IPS-15b (cell line): Measurements from ENCODE around the gene SRSF5.

ENCODE experiments used
- H3K27me3 ChIP-seq: one replicate; pipeline ENCODE4 v1.6.1; 2013; ENCODE audit warnings: low read length; ENCODE audit not compliant: control insufficient read depth, insufficient read depth
- H3K36me3 ChIP-seq: one replicate; pipeline ENCODE4 v1.6.1; 2013; ENCODE audit warnings: low read length; ENCODE audit not compliant: control insufficient read depth, insufficient read depth
- H3K4me1 ChIP-seq: one replicate; pipeline ENCODE4 v1.6.1; 2013; ENCODE audit warnings: mild to moderate bottlenecking, low read length; ENCODE audit not compliant: control insufficient read depth, insufficient read depth
- H3K4me3 ChIP-seq: one replicate; pipeline ENCODE4 v1.5.1; 2013; ENCODE audit warnings: low read depth, low read length
- H3K9ac ChIP-seq: one replicate; pipeline ENCODE4 v1.6.1; 2013; ENCODE audit warnings: low read depth, mild to moderate bottlenecking, low read length
- H3K9me3 ChIP-seq: one replicate; pipeline ENCODE4 v1.6.1; 2013; ENCODE audit warnings: mild to moderate bottlenecking, low read length; ENCODE audit not compliant: control insufficient read depth, insufficient read depth

SRSF5 gene

DNA sequence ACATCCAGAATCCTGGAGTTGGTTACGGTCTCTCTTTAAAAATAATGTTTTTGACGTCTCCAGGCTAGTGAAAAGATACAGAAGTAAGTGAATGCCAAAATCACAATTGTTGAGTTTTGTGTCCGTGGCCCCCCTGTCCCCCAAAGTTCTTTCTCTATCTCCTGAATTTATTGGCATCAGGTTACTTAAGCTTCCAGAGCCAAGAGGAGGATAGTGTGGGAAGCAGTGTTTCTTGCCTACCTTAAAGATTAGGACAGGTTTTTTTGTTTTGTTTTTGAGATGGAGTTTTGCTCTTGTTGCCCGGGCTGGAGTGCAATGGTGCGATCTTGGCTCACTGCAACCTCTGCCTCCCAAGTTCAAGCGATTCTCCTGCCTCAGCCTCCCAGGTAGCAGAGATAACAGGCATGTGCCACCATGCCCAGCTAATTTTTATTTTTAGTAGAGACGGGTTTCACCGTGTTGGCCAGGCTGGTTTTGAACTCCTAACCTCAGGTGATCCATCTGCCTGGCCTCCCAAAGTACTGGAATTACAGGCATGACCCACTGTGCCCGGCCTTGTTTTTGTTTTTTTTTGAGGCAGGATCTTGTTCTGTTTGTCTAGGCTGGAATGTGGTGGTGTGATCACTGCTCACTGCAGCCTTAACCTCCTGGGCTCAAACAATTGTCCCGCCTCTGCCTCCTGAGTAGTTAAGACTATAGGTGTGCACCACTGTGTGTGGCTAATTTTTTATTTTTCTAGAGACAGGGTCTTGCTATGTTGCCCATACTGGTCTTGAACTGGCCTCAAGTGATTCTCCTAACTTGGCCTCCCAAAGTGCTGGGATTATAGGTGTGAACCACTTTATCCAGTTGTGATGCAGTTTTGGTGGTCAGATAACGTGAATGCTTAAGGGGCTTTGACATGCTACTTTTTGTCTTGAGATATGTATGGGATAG lies 5.4 kb downstream of the SRSF5 start:
- Histone ChIP-seq H3K36me3 (peaks cover 44% of the 10 kb centered on the region), H3K4me3 (no peak overlapping the region), H3K9me3 (no peaks in the 10 kb centered on the region), H3K4me1 (peaks cover 7% of the 10 kb centered on the region), H3K27me3 (no peaks in the 10 kb centered on the region), H3K9ac (no peak overlapping the region)

DNA sequence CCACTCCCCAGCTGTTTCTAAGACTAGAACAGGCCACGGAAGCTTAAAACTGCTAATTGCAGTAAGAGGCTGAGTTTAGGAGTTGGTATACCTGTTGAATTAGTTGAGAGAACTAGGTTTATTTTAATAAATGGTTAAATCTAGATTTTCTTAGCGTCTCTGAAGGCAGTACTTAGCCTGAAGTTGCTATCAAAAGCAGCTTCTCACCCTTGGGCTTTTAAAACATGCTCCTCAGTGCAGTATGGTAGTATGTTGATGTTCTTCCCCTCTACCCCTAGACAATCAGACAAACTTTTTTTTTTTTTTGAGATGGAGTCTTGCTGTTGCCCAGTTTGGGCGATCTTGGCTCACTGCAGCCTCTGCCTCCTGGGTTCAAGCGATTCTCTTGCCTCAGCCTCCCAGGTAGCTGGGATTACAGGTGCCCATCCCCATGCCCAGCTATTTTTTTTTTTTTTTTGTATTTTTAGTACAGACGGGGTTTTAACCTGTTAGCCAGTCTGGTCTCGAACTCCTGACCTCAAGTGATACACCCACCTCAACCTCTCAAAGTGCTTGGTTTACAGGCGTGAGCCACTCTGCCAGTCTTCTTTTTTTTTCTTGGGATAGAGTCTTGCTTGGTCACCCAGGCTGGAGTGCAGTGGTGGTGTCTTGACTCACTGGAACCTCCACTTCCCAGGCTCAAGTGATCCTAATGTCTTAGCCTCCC lies 6.8 kb downstream of the SRSF5 start:
- no peak overlapping the region for H3K4me3 ChIP-seq
- H3K36me3 ChIP-seq = peaks cover 38% of the 10 kb centered on the region
- H3K9me3 ChIP-seq = no peaks in the 10 kb centered on the region
- no peak overlapping the region for H3K9ac ChIP-seq
- H3K27me3 ChIP-seq = no peaks in the 10 kb centered on the region
- H3K4me1 ChIP-seq = peaks cover under 1% of the 10 kb centered on the region

DNA sequence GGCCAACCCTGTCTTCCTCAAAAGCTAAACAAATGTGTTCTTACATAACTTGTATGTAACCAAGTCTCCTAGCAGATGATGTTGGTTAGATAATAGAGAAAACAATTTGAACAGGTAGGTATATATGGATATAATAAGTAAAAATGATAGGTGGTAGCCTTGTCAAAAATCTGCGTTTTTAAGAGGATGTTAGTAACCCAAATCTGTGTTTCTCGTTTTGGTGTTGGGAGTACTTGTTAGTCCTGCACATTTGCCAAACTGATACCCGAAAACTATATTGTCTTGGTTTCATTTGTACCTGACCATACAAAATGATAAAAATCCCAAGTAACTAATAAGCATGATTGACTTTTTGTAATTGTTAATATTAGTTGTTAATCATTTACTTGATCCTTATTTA lies 8.1 kb downstream of the SRSF5 start:
- no peak overlapping the region for H3K4me3 ChIP-seq
- H3K9me3 ChIP-seq = no peaks in the 10 kb centered on the region
- no peak overlapping the region for H3K9ac ChIP-seq
- H3K36me3 ChIP-seq = peaks cover 27% of the 10 kb centered on the region
- no peaks in the 10 kb centered on the region for H3K27me3 ChIP-seq
- H3K4me1 ChIP-seq = no peaks in the 10 kb centered on the region

DNA sequence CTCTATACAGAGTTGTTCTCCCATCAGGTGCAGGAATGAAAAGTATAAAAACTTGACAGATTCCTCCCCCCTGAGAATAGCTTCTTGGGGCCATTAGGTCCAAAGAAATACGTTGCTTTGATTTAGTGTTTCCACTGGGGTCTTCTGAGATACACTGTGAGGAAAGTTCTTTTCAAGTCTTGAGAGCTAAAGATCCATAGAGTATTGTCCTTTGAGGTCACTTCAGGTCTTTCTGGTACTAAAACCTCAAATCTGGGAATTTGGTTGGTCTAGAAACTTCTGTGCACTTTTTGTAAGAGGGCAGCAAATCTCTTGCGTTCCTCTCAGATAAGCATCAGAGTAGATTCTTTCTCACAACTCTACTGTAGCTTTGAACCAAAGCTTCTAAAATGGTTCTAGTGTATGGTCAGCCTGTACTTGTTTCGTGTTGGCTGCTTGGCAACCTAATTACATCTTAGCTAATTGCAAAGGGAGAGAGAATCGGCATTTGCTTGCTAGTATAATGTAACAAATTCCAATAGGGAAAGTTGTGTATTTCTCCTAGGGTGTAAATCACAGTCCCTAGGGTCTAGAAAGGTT lies 10.0 kb downstream of the SRSF5 start:
- H3K36me3 ChIP-seq = peaks cover 8% of the 10 kb centered on the region
- no peaks in the 10 kb centered on the region for H3K4me1 ChIP-seq
- H3K9ac ChIP-seq = no peak overlapping the region

DNA sequence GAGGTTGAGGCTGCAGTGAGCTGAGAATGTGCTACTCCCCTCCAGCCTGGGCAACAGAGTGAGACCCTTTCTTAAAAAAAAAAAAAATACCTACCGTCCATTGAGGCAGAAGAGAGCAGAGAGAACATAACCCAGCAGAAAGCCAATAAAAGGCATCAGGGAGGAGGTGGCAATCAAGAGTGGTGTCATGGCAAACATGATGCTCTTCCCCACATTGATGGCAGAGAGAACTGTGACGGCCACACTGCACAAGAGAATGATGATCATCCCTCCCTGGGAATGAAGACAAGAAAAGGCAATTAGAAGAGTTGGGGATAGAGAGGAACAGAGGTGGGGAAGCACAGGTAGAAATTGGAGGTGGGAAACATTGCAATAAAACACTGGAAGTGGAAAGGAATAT lies 12.1 kb downstream of the SRSF5 start:
- Histone ChIP-seq H3K9me3 (no peaks in the 10 kb centered on the region), H3K36me3 (no peaks in the 10 kb centered on the region), H3K4me1 (no peaks in the 10 kb centered on the region), H3K27me3 (no peaks in the 10 kb centered on the region), H3K4me3 (no peak overlapping the region), H3K9ac (no peak overlapping the region)

More for the DNA sequence above, 10.0 kb downstream of the SRSF5 start:
- H3K9me3 ChIP-seq = no peaks in the 10 kb centered on the region
- H3K4me3 ChIP-seq = no peak overlapping the region
- H3K27me3 ChIP-seq = no peaks in the 10 kb centered on the region

DNA sequence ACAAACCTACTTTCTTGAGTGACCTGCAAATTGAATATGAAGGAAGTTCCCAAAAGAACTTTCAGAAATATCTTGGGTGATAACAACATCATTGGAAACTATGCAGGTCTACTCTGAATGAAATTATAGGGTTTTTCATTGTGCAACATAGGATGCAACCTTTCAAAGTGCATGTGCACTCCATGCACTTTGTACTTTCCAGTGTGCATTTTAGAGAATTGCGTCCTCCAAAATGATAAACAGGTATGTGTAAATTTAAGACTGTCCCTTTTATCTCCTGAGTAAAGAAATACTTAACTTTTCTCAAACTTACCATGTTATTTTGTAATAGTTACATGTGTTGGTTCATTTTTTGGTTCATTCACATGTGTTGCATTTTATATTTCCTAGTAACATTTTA lies 13.2 kb downstream of the SRSF5 start:
- no peaks in the 10 kb centered on the region for H3K27me3 ChIP-seq
- H3K4me1 ChIP-seq = no peaks in the 10 kb centered on the region
- no peak overlapping the region for H3K9ac ChIP-seq
- no peaks in the 10 kb centered on the region for H3K9me3 ChIP-seq
- no peak overlapping the region for H3K4me3 ChIP-seq
- H3K36me3 ChIP-seq = no peaks in the 10 kb centered on the region

DNA sequence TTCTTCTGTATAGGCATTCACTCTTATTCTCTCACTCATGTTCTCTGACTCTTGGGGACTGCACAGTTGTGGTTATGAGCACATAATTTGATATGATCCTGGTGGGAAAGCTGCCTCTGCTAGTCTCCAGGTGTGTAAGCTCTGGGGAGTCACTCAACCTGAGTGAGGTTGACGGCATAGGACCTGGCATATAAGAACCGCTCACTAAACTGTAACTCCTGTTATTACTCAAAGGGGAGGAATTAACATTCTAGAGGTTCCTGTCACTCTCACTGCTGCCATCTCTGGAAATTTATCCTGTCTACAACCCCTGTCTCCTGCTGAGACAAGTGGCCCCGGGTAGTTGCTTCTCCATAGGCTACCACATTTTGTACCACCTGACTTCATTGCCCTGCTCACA lies 14.0 kb downstream of the SRSF5 start:
- Histone ChIP-seq H3K36me3 (no peaks in the 10 kb centered on the region), H3K9ac (no peak overlapping the region), H3K4me3 (no peak overlapping the region), H3K4me1 (no peaks in the 10 kb centered on the region), H3K27me3 (no peaks in the 10 kb centered on the region), H3K9me3 (no peaks in the 10 kb centered on the region)

DNA sequence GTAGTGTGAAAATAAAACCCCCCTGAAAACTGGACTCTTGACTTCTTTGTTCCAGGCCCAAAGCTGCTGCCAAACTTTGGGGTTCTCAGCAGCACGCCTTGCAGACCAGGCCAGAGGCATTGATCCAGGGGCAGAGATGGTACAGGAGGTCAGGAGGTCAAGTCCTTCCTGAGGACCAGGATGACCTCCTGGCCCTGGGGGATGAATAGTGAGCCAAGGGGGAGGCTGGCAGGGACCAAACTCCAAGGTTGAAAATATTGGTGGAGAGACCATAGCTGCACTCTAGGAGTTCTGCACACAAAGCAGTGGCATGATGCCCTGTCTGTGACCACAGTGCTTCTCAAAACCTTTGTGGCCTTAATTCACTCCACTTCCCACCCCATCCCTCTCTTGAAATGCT lies 18.0 kb downstream of the SRSF5 start:
- H3K36me3 ChIP-seq = no peaks in the 10 kb centered on the region

DNA sequence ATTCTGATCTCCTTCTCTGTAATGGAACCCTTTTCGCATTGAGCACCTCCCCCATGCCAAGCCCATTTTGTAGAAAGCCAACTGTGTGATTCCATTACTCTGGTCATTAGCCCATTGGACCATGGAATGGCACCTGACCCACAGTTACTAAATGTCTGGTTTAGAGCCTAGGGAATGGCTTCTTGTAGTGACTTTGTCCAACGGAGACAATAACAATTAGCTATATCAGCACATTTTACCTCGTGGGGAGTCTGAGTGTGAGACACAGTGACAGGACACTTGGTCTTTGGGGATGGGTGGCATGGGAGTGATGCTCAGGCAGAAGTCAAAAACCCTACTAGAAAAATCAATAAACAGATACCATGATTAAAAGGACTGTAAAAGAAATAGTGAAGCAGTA lies 19.7 kb downstream of the SRSF5 start:
- no peak overlapping the region for H3K9ac ChIP-seq
- no peaks in the 10 kb centered on the region for H3K9me3 ChIP-seq
- no peaks in the 10 kb centered on the region for H3K36me3 ChIP-seq
- no peaks in the 10 kb centered on the region for H3K4me1 ChIP-seq
- H3K4me3 ChIP-seq = no peak overlapping the region
- no peaks in the 10 kb centered on the region for H3K27me3 ChIP-seq

More for the DNA sequence above, 18.0 kb downstream of the SRSF5 start:
- Histone ChIP-seq H3K4me3 (no peak overlapping the region), H3K9ac (no peak overlapping the region), H3K4me1 (no peaks in the 10 kb centered on the region), H3K9me3 (no peaks in the 10 kb centered on the region), H3K27me3 (no peaks in the 10 kb centered on the region)

DNA sequence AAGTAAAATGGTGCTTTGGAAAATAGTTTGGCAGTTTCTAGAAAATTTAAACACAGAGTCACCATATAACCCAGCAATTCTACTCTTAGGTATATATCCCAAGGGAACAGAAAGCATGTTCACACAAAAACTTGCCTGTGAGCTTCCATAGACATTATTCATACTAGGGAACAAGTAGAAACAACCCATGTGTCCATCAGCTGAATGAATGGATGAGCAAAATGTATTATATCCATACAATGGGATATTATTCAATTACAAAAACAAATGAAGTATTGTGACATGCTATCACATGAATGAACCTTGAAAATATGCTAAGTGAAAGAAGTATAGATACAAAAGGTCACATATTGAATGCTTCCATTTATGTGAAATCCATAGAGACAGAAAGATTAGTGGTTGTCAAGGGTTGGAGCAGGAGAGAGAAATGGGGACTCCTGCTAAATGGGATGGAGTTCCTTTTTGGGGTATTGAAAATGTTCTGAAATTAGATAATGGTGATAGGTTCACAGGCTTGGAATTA lies 22.2 kb downstream of the SRSF5 start:
- no peaks in the 10 kb centered on the region for H3K4me1 ChIP-seq
- H3K9ac ChIP-seq = no peak overlapping the region
- no peaks in the 10 kb centered on the region for H3K9me3 ChIP-seq
- no peak overlapping the region for H3K4me3 ChIP-seq
- H3K27me3 ChIP-seq = no peaks in the 10 kb centered on the region
- no peaks in the 10 kb centered on the region for H3K36me3 ChIP-seq

DNA sequence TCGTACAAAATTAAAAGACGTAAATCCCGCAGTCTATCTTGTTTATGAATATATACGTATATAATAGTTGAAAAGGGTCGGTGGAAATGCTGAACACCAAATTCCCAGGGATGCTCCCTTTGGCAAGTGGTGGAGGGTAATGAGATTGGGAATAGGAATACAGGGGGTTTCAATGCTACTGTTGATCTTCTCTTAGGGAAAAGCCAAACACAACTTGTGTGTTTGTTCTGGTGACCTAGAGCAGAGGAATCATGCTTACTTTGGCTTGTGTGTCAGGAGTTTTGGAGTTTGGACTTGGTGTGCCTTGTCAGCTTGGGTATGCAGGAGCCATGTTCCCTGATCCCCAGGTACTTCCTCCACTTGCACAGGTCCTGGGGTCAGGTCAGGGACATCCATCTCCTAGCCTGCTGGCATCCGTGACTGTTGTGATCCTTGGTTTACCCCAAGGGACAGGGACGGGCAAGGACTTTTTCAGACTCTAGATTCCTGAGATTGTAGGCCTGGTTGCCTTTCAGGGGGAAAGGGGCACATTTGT lies 26.0 kb downstream of the SRSF5 start:
- no peak overlapping the region for H3K4me3 ChIP-seq
- H3K9me3 ChIP-seq = no peaks in the 10 kb centered on the region
- no peaks in the 10 kb centered on the region for H3K36me3 ChIP-seq
- H3K27me3 ChIP-seq = no peaks in the 10 kb centered on the region
- no peak overlapping the region for H3K9ac ChIP-seq
- no peaks in the 10 kb centered on the region for H3K4me1 ChIP-seq
